Measurements from ENCODE around the gene NFATC1.

The NFATC1 gene

DNA sequence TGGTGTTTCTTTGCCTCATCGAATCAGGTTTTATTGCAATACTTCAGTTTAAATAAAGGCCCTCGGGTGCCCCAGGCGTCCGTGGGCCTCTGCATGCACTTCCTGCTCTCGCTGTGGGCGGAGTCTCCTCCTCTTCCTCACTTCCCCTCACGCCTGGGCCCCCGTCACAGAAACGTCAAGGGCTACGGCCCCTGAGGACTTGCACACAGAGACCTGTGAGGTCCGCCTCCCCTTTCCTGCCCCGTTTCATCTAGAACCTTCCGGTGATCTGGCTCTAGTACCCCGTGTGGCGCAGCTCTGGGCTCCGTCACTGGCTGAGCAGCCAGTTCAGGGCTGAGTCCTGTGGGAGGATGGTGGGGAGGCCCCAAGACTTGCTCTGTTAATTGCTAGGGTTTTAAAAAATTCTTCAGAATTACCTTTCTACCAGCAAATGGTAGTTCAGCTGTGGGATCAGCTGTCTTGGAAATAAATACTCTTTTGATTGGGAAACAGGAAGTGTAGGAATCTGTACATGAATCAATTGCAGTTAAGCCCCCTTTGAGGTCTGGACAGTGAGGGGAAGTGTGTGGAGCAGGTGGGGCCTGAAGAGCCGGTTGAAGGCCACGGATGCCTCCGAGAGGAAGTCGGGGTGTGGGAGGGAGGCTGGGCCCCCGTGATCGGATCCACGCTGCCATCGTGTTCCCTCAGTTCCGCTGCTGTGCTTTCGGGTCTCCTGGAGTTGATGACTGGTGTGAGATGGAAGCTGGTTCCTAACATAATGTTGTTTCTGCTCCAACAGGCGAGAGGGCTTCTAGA is 10.2 kb downstream of the NFATC1 start:
- DNase-seq, result peak; percentile 79

DNA sequence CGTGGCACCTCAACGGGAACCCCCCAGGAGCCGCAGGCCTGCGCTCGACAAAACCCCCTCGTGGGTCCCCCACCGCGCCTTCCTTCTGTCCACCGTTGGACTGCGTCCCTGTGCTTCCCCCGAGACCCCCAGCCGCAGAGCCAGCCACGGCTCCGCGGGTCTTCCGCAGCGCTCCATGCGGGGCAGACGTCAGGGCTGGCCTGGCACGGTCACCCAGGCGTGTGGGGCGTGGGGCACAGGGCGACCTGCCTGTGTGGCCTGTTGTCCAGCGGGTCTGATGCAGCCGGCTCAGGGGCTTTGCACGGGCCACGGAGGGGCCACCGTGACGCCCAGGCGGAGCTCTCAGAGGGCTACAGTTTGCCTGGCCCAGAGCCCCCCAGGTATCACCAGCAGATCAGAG is 11.0 kb downstream of the NFATC1 start:
- no peak for DNase-seq

DNA sequence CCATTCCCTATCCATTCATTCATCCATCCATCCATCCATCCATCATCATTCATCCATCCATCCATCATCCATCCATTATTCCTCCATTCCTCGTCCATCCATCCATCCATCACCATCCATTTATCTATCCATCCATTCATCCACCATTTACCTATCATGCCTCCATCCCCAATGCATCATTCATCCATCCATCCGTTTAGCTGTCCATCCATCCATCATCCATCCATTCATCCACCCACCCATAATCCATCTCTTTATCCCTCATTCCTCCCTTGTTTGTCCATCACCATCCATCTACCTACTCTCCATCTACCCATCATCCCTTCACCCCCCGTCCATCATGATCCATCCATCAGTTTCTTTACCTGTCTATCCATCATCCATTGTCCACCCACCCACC is 13.6 kb downstream of the NFATC1 start:
- DNase-seq, result no peak

DNA sequence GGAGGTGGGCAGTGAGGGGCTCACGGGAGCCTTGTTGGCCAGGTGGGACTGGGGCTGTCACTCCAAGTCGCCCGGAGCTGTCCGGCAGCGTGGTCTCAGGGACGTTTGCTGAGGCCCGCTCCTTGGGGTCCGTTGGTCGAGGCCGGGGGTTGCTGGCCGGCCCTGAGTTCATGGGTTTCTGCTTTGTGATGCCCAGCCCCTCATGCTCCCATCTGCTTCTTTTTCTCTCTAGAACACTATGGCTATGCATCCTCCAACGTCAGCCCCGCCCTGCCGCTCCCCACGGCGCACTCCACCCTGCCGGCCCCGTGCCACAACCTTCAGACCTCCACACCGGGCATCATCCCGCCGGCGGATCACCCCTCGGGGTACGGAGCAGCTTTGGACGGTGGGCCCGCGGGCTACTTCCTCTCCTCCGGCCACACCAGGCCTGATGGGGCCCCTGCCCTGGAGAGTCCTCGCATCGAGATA is 14.5 kb downstream of the NFATC1 start:
- no peak for DNase-seq

DNA sequence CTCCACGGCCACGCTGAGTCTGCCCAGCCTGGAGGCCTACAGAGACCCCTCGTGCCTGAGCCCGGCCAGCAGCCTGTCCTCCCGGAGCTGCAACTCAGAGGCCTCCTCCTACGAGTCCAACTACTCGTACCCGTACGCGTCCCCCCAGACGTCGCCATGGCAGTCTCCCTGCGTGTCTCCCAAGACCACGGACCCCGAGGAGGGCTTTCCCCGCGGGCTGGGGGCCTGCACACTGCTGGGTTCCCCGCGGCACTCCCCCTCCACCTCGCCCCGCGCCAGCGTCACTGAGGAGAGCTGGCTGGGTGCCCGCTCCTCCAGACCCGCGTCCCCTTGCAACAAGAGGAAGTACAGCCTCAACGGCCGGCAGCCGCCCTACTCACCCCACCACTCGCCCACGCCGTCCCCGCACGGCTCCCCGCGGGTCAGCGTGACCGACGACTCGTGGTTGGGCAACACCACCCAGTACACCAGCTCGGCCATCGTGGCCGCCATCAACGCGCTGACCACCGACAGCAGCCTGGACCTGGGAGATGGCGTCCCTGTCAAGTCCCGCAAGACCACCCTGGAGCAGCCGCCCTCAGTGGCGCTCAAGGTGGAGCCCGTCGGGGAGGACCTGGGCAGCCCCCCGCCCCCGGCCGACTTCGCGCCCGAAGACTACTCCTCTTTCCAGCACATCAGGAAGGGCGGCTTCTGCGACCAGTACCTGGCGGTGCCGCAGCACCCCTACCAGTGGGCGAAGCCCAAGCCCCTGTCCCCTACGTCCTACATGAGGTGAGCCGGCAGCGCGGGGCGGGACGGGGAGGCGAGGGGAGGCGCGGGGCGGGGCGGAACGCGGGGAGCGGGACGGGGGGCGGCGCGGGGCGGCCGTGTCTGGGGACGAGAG is 15.2 kb downstream of the NFATC1 start:
- DNase-seq, result no peak

DNA sequence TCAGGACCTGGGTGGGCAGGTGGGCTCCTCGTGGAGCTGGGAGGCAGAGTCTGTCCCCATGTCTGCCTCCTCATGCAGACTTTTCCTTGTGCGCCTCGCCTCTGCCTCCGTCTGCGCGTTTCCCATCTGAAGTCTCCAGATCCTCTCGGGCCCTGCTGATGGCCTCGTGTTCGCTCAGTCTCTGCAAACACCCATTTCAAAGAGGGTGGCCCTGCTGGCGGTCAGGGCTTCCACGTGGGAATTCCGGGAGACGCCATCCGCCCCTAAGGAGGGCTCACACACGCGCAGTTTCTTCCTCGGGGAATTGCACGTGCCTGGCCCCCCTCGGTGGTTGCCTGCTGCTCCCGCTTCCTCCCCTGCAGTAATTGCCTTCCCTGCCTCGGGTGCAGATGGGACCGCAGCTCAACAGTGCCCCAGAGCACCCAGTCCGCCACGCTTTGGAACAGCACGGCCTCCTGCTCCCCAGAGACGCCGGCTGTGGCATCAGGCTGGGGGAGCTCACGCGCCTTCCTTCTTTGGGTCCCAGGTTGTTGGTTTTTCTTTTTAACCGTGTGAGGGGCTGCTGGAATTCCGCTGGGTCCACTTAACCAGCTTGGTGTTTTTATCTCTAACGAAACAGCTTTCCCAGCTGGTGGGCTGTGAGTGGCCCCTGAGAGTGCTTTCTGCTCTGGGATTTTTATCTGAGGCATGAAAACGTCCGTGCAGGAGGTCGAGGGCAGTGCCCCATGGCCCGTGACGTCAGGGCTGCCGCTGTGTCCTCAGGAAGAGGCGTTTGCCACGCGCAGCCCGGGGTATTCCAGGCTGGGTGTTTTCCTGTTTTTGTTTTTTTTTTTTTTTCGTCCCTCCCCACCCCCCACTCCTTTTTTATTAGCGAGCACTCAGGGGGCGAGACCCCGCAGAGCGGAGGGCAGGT is 16.1 kb downstream of the NFATC1 start:
- DNase-seq, result no peak

DNA sequence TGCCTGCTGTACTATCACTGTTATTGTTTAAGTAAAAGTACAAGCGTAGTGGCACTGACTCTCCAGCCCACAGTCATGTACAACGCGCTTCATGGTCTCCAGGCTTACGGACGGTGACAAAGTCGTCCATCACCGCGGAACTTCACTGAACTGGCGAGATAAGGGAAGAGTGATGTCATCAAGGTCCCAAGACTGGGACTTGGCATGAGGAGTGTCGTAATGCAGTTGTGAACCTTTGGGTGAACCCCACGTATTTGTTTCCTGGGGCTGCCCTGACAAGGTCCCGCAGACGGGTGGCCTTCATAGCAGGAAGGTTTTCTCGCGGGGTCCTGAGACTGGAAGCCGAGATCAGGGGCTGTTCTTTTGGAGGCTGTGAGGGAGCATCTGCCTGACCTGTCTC is 17.3 kb downstream of the NFATC1 start:
- DNase-seq, result no peak

DNA sequence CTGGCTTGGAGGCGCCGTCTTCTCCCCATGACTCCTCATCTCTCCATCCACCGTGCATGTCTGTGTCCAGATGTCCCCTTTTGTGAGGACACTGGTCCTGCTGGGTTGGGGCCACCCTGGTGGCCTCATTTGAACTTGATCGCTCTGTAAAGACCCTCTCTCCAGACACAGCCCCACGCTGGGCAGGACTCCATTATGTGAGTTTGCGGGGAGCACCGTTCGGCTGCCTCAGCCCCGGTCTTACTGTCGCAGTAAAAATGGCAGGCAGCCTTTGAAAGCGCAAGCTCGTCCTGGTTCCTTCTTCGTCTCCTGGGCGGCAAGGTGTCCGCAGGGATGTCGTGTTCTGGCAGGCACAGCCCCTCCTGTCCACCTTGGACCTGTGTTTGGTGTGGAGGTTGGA is 17.7 kb downstream of the NFATC1 start:
- no peak for DNase-seq

DNA sequence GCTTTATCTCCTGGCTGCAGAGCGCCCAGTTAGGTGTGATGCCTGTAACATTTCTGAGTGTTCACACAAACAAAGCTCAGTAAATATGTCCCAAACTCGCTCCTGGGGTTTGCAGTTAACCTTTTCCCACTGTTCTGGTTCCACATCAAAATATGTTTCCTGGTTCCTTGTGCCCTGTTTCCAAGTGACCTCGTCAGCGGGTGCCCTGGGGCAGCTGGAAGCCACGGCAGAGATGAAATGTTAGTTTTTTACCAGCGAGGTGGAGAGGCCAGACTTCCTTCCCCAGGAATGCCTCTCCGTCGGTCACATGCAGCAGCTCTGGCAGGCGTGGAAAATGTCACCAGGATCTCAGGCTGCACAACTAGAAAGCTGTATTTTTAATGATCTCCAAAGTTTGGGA is 18.2 kb downstream of the NFATC1 start:
- DNase-seq, result no peak

DNA sequence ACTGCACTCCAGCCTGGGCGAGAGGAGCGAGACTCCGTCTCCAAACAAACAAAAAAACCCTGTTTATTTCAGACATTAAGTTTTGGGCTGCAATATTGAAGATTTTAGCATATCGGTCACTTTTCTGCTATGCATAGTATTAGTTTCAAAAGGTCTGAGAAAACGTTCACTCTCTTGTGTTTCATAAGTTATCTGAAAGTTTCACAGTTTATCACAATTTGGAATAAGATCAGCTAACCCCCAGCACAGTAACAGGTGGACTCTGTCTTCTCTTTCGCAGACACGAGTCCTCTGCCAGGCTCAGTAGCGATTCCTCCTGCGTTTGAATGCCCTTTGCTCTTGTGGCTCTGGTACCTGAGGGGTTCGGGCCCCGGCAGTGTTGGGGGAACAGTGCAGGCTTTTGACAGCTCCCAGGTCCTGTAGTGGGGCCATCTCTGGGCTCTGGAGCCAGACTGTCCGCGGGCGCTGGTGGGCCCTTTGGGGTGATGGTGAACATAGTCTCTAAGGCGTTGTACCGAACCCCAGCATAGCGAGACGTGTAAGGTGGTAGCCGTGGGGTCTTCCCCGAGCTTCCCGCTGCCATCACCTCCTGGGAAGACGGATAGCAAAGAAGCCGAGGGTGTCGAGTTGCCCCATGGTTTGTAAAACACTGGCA is 20.4 kb downstream of the NFATC1 start:
- DNase-seq, result no peak

DNA sequence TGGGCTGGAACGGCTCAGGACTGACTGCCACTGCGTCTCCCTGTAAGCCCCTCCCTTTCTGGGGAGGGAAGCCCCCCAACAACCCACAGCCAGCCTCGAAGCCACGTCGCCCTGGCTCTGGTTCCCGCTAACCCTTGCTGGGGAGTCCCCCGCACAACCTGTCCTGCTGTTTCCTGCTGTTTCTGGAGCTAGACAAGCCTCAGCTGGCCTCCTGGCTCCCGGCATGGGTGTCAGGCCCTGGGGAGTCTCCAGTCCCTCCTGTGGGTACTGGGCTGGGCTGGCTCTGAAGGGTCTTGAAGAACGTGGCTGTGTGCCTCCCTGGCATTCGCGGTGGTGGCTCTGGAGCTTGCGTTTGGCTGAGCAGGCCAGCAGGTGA is 20.9 kb downstream of the NFATC1 start:
- DNase-seq, result no peak

DNA sequence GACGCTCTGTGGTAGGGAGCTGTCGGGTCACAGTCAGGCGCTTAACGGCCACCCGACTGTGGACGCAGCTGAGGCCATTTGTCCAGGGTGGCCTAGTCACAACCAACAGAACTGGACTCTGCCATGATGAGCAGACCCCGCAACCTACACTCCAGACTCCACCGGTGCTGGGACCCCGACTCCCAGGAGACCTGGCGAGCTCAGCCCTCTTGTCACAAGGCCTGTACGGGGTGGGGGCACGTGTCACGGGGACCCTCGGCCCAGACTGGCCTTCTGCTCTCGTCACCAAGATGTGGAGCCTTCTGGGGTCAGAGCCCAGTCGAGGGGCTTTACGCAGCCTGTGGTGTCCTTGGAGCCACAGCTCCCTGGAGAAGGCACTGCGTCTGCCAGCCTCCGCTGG is 22.5 kb downstream of the NFATC1 start:
- no peak for DNase-seq

DNA sequence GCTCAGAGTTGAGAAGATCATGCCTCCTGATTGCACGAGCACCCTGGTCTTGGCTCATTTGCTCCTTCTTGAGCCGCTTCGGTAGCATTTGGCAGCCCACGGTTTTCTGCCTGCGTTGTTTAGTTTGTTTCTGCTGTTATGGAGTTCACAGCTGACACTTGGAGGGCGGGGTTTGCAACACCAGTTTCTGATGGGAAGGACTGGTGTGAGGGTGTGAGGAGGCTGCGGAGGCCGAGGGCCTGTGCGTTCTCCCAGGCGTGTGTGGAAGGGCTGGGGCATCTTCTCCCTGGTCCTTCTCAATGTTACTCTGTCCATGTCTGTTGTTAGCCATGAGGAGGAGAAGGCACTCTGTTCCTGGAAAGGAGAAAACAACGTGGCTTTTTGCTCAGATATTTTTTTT is 22.9 kb downstream of the NFATC1 start:
- no peak for DNase-seq

DNA sequence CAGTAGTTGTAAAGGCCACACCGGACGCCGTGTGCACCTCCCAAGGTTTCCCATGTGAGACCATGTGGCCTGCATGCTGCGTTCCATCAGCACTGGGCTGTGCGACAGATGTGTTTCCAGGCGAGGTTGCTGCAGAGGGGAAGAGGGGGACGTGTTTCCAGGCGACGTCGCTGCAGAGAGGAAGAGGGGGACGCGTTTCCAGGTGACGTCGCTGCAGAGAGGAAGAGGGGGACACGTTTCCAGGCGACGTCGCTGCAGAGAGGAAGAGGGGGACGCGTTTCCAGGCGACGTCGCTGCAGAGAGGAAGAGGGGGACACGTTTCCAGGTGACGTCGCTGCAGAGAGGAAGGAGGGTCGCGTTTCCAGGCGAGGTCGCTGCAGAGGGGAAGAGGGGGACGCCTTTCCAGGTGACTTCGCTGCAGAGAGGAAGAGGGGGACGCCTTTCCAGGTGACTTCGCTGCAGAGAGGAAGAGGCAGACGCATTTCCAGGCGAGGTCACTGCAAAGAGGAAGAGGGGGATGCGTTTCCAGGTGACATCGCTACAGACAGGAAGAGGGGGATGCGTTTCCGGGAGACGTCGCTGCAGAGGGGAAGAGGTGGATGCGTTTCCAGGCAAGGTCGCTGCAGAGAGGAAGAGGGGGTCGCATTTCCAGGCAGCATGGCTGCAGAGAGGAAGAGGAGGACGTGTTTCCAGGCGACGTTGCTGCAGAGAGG is 24.5 kb downstream of the NFATC1 start:
- no peak for DNase-seq

DNA sequence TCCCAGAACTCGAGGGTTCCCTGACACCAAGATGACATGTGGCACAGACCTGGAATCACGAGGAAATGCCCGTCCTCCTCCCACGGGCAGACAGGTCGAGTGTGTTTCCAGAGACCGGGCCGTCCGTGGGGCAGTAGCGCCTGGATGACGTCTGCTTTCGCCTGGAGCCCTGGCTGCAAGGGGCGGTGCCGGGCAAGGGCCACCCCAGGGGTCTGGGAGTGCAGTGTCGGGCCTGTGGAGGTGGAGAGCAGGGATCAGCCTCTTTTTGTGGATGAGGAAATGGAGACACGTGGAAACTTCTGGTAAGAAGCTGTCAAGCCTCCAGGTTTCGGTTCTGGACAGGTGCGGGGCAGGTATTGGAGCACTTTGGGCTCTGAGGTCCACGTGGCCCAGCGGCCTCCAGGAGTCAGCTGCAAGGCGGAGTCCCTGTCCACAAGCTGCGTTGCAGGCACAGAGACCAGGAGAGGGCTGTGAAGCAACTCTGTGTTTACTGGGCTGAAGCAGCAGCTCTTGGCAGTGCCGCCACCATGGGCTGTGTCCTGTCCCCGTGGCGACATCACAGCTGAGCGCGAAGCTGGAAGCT is 25.6 kb downstream of the NFATC1 start:
- no peak for DNase-seq

DNA sequence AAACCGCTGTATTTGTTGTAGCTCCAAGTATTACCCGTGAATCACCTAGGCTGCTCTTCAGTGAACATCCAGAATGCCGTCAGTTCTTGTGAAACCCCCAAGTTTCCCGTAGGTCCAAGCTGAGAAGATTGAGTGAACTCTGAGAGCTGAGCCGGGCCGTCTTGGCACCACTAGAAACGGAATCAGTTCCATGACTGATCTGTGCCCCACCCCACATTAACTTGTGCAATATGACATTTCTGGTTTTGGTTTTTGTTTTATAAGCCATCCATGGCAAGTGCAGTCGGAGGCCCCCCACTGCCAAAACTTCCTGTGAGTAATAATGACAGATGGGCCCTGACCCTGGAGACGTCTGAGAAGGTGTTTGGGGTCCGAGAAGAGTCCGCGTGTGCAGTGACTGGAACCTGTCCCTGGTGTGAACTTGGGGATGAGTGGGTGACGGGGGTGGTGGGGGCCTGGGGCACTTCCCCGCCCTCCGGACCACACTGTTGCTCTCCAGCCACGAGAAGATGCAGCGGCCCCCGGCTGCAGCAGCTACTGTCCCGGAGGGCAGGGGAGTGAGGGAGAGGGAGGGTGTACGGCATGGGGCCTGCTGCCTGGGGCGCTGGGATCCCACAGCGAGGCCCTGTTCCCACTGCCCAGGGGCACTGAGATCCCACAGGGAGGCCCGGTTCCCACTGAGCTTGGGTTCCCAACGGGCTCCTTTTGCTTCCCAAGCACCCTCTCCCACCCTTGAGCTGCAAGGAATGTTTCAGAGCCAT is 26.5 kb downstream of the NFATC1 start:
- no peak for DNase-seq

DNA sequence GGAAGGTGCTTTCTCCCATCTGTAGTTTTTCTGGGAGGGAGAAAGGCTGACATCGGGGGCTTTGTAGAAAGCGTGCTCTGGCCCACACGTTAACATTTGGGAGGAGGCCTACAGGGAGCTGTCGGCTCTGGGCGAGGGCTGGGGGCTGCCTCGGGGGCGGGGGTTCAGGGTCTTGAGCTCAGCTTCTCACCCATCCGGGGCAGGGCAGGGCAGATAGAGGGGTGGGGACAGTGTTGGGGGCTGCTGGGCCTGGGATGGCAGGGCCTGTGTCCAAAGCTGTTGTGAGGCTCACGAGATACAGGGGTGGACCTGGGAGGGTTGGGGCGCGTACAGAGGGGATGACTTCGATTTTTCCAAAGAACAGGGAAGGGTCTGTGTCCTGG is 27.0 kb downstream of the NFATC1 start:
- no peak for DNase-seq

DNA sequence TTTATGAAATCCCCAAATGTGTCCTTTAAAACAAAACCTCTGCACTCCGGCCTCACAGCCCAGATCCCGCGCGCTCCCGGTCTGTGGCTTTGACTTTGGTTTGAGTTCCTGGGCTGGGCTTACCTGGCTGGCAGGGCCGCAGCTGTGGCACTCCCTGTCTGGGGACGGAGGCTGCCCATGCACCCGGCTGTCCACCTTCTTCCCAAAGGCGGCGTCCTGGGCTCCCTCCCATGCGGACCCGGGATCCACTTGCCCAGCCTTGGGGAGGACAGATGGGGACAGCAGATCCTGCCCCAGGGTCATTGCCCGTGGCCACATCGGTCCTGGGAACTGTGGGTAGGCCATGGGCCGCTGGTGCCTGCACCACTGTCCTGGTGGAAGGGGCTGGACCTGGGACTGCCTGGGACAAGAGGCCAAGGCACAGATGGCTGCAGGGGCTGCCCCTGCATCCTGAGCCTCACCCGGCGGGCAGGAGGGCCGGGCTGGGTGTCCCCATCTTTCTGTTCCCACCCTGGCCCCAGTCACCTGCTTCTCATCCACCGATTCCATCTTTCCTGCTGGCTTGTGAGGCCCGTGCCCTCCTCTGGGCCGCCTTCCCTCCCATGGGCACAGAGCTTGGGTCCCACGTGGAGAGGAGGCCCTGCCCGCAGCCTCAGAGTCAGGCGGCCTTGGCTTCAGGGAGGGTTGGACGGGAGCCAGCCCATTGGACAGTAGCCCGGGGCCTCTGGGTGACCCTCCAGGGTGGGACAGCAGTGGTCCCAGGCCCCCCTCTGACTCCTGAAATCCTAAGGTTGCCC is 27.7 kb downstream of the NFATC1 start:
- DNase-seq, result no peak

DNA sequence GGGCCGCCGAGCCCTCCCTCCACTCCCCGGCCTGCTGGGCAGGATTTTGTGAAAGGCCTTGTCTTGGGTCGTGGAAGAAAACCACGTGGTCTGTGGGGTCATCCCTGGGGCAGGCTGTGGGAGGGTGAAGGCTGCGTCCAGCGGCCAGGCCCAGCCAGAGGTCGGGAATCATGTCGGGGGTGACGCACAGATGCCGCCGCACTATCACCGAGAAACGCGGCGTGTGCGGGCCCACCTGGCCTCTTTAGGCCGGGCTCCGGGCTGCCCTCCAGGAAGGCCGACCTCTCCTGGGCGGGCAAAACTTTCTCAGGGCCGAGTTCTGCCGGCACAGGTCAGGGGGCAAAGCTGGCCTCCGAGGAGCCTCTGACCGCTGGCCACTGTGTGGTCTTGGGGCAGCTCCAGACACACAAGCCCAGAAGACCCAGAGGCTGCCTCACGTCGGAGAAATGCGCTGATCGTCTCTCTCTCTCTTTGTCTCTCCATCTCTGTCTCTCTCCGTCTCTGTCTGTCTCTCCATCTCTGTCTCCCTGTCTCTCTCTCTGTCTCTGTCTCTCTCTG is 28.4 kb downstream of the NFATC1 start:
- DNase-seq, result no peak

All from stimulated activated CD4-positive, alpha-beta T cell treated with anti-CD3 and anti-CD28 coated beads, Interleukin-4, amount 100 ng/mL, for 1 hour (primary cell).